T47D (cell line): ENCODE results near the gene ZNF557.
A peak's percentile ranks its signal among the peaks of the same experiment; 100 is the strongest.
"Not testable (repeated sequence)": the region's sequence is repeated elsewhere in the genome, so short reads cannot be mapped to it uniquely, and the experiment has no call there.

Experiments
- DNase-seq, 2 experiments: peaks; one replicate each; pipeline versions ENCODE4 v3.0.0 to v3.0.0-alpha.2; 2011 to 2012; ENCODE audit warnings: low read depth in 1 of 2, low spot score in 1 of 2
- JUND ChIP-seq: IDR thresholded peaks from 2 replicates; pipeline ENCODE4 v1.6.1; 2012; ENCODE audit warnings: low read depth
- in situ Hi-C: cut with HindIII; loops from 2 replicates; pipeline ENCODE4 v1.10.0; 2016; ENCODE audit warnings: low sequenced_read_pairs, low pct_unique_long_range_greater_than_20kb

Gene ZNF557

GRCh38 chr19:7063339-7063738 lies 6.2 kb upstream of the ZNF557 start:
- no peak for TF ChIP-seq JUND
- in situ Hi-C loops = no loop called here
- no peak for DNase-seq

GRCh38 chr19:7063764-7064418 lies 5.6 kb upstream of the ZNF557 start:
- TF ChIP-seq JUND = no peak
- DNase-seq = no peak
- in situ Hi-C loops = no loop called here

GRCh38 chr19:7067122-7067521 lies 2.4 kb upstream of the ZNF557 start:
- peak in 1 of 2 experiments; percentile 69 for DNase-seq
- in situ Hi-C loops = not testable (repeated sequence)

GRCh38 chr19:7067716-7068115 lies 1.8 kb upstream of the ZNF557 start:
- TF ChIP-seq JUND = no peak
- in situ Hi-C loops = no loop called here

GRCh38 chr19:7068599-7068998 lies 904 bp upstream of the ZNF557 start:
- TF ChIP-seq JUND = no peak
- DNase-seq = no peak
- in situ Hi-C loops = no loop called here

More at GRCh38 chr19:7067716-7068115, 1.8 kb upstream of the ZNF557 start:
- DNase-seq = no peak

GRCh38 chr19:7069904-7070226 lies 362 bp downstream of the ZNF557 start:
- no peak for DNase-seq
- in situ Hi-C loops = no loop called here

GRCh38 chr19:7072541-7072940 lies 3.0 kb downstream of the ZNF557 start:
- DNase-seq = no peak
- TF ChIP-seq JUND = no peak
- in situ Hi-C loops = no loop called here

More at GRCh38 chr19:7069904-7070226, 362 bp downstream of the ZNF557 start:
- no peak for TF ChIP-seq JUND

- in situ Hi-C loops = no loop called here
- DNase-seq = no peak
- TF ChIP-seq JUND = no peak
Measured at GRCh38 chr19:7074705-7075282, 5.3 kb downstream of the ZNF557 start.

- no peak for DNase-seq
- no peak for TF ChIP-seq JUND
- in situ Hi-C loops = no loop called here
Measured at GRCh38 chr19:7076151-7076550, 6.6 kb downstream of the ZNF557 start.

- TF ChIP-seq JUND = no peak
- DNase-seq = no peak
- in situ Hi-C loops = no loop called here
Measured at GRCh38 chr19:7078008-7078407, 8.5 kb downstream of the ZNF557 start.

- no peak for TF ChIP-seq JUND
- in situ Hi-C loops = no loop called here
- DNase-seq = peak in 1 of 2 experiments; percentile 33
Measured at GRCh38 chr19:7083076-7083956, 13.8 kb downstream of the ZNF557 start.

- no peak for TF ChIP-seq JUND
- no peak for DNase-seq
- in situ Hi-C loops = no loop called here
Measured at GRCh38 chr19:7088999-7089398, 19.5 kb downstream of the ZNF557 start.

- in situ Hi-C loops = no loop called here
- DNase-seq = no peak
- TF ChIP-seq JUND = no peak
Measured at GRCh38 chr19:7098096-7098495, 28.6 kb downstream of the ZNF557 start.
